Measurements from ENCODE around the gene UBN1.

- TF ChIP-seq POLR2A (IDR thresholded peaks at IDR 0.05; ENCODE audit: insufficient read depth in 1 of 2, low read depth in 2 of 2, low read length in 2 of 2) (no peak), ZNF607 (CRISPR knock-in tag; IDR thresholded peaks at IDR 0.05; ENCODE audit: borderline replicate concordance) (no peak)
Measured at GRCh38 chr16:4891886-4892216, 44.6 kb downstream of the UBN1 start.

Measured in HepG2 (cell line).